Stimulated activated CD8-positive, alpha-beta memory T cell treated with anti-CD3 and anti-CD28 coated beads, Interleukin-7, amount 100 ng/mL, for 48 hours (primary cell): Measurements from ENCODE around the gene FHL2.

Experiments used
- DNase-seq, 2 donors: peaks; one replicate each; pipeline ENCODE4 v3.0.0-alpha.2; 2020; ENCODE audit warnings: low read depth in 1 of 2; ENCODE audit errors: extremely low read depth in 1 of 2

Gene FHL2

GRCh38 chr2:105399207-105399861 lies 483 bp upstream of the FHL2 start:
- no peak for DNase-seq

- no peak for DNase-seq
Measured at GRCh38 chr2:105397953-105398335, 907 bp downstream of the FHL2 start.

- no peak for DNase-seq
Measured at GRCh38 chr2:105397025-105397722, 1.7 kb downstream of the FHL2 start.

GRCh38 chr2:105396254-105397024 lies 2.4 kb downstream of the FHL2 start:
- DNase-seq = peak in 1 of 2 donors; percentile 60

GRCh38 chr2:105395691-105396090 lies 3.2 kb downstream of the FHL2 start:
- DNase-seq = no peak

- no peak for DNase-seq
Measured at GRCh38 chr2:105394951-105395611, 3.8 kb downstream of the FHL2 start.

GRCh38 chr2:105393373-105394055 lies 5.3 kb downstream of the FHL2 start:
- no peak for DNase-seq

GRCh38 chr2:105391763-105392662 lies 6.8 kb downstream of the FHL2 start:
- no peak for DNase-seq

- no peak for DNase-seq
Measured at GRCh38 chr2:105391058-105391627, 7.7 kb downstream of the FHL2 start.

GRCh38 chr2:105390454-105390853 lies 8.4 kb downstream of the FHL2 start:
- no peak for DNase-seq

GRCh38 chr2:105388971-105389381 lies 9.9 kb downstream of the FHL2 start:
- DNase-seq = no peak

GRCh38 chr2:105387225-105387624 lies 11.6 kb downstream of the FHL2 start:
- no peak for DNase-seq

- no peak for DNase-seq
Measured at GRCh38 chr2:105385731-105386540, 12.9 kb downstream of the FHL2 start.

- no peak for DNase-seq
Measured at GRCh38 chr2:105384861-105385260, 14.0 kb downstream of the FHL2 start.

GRCh38 chr2:105384216-105384615 lies 14.6 kb downstream of the FHL2 start:
- DNase-seq = no peak

- DNase-seq = no peak
Measured at GRCh38 chr2:105383432-105384166, 15.3 kb downstream of the FHL2 start.

- no peak for DNase-seq
Measured at GRCh38 chr2:105382177-105382576, 16.7 kb downstream of the FHL2 start.

- no peak for DNase-seq
Measured at GRCh38 chr2:105381101-105381668, 17.7 kb downstream of the FHL2 start.
